GM18951 (cell line): Measurements from ENCODE around the gene FARP2.
"Not testable (repeated sequence)": the region's sequence is repeated elsewhere in the genome, so short reads cannot be mapped to it uniquely, and the experiment has no call there.

ENCODE experiments used
- POLR2A ChIP-seq: IDR thresholded peaks from 4 replicates; pipeline ENCODE4 v1.6.1; 2011; ENCODE audit warnings: mild to moderate bottlenecking; ENCODE audit not compliant: insufficient read length, insufficient read depth; ENCODE audit errors: extremely low read depth
- in situ Hi-C: fragments of 300-500 bp; cut with MboI; formaldehyde crosslinking; loops from one replicate; pipeline ENCODE4 v1.12.0; 2022; ENCODE audit warnings: low sequenced_read_pairs, mixed read lengths, inconsistent platforms; ENCODE audit not compliant: unreplicated experiment

Gene FARP2

GRCh38 chr2:241413929-241414580 is 58.0 kb downstream of the FARP2 start:
- in situ Hi-C loops, result no loop called here
- TF ChIP-seq POLR2A, result no peak

GRCh38 chr2:241415196-241415595 is 59.1 kb downstream of the FARP2 start:
- in situ Hi-C loops, result no loop called here
- no peak for TF ChIP-seq POLR2A

GRCh38 chr2:241417626-241418025 is 61.5 kb downstream of the FARP2 start:
- TF ChIP-seq POLR2A, result no peak
- in situ Hi-C loops, result no loop called here

GRCh38 chr2:241421330-241421729 is 65.2 kb downstream of the FARP2 start:
- in situ Hi-C loops, result no loop called here
- no peak for TF ChIP-seq POLR2A

- in situ Hi-C loops, result not testable (repeated sequence)
Observed at GRCh38 chr2:241421942-241422341, 65.9 kb downstream of the FARP2 start.

GRCh38 chr2:241422350-241422749 is 66.3 kb downstream of the FARP2 start:
- in situ Hi-C loops, result no loop called here
- no peak for TF ChIP-seq POLR2A

DNA sequence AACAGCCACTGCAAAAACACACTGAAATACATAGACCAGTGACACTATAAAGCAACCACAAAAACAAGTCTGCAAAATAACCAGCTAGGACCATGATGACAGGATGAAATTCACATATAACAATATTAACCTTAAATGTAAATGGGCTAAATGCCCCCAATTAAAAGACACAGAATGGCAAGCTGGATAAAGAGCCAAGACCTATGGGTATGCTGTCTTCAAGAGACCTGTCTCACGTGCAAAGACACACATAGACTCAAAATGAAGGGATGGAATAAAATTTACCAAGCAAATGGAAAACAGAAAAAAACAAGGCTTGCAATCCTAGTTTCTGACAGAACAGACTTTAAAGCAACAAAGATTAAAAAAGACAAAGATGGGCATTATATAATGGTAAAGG is 67.4 kb downstream of the FARP2 start:
- in situ Hi-C loops, result not testable (repeated sequence)

- no peak for TF ChIP-seq POLR2A
- in situ Hi-C loops, result no loop called here
Observed at GRCh38 chr2:241425368-241425767, 69.3 kb downstream of the FARP2 start.

DNA sequence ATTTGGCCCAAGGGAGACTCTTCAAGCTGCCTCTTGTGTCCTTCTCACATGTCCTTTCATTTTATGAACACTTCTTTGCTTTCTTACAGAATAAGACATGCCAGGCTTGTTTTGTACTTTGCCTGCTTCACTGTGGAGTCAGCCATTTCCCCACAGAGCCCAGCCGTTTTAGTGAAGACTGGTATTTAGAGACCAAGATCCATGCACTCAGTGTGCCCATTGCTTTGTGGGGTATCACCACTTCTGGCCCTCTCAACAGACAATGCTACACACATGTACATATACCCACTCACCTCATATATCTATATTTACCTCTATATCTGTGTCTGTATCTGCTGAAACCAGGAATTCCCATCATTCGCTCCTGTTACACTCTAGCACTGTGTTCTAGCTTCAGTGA is 74.1 kb downstream of the FARP2 start:
- in situ Hi-C loops, result no loop called here
- no peak for TF ChIP-seq POLR2A

- TF ChIP-seq POLR2A, result no peak
- in situ Hi-C loops, result no loop called here
Observed at GRCh38 chr2:241432824-241433448, 76.9 kb downstream of the FARP2 start.

DNA sequence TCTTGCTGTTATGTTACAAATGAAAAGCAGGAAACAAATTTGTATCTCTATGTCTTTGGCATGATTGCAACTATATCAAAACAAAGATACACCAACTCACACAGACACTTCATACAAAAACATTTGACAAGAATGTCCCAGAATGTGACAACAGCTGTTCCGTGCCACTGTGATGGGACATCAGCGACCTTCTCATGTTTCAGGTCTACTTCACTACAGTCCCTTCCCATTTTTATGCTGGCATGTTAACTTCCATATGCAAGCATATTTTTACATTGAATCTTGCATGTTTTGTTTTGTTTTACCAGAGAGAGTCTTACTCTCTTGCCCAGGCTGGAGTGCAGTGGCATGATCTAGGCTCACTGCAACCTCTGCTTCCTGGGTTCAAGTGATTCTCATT is 81.1 kb downstream of the FARP2 start:
- in situ Hi-C loops, result no loop called here
- TF ChIP-seq POLR2A, result no peak

DNA sequence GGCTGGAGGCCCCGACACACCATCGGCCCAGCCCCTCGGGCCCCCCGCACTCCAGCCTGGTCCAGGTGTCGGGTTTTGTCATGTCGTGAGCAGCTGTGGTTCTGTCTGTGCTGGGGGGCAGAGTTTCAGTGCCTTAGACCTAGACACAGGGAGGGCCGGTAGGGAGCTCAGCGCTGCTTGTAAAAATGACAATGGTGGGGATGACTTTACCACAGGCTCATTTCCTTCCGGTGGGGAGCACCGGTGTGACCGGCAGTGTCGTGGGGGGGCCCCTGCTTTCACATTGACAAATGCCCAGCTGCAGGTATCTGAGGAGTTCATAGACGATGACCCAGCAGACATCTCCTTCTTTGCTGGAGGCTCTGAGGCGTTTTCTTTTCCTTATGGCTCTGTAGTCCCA is 85.4 kb downstream of the FARP2 start:
- no peak for TF ChIP-seq POLR2A
- in situ Hi-C loops, result no loop called here

GRCh38 chr2:241443486-241444223 is 87.6 kb downstream of the FARP2 start:
- TF ChIP-seq POLR2A, result no peak
- in situ Hi-C loops, result no loop called here

DNA sequence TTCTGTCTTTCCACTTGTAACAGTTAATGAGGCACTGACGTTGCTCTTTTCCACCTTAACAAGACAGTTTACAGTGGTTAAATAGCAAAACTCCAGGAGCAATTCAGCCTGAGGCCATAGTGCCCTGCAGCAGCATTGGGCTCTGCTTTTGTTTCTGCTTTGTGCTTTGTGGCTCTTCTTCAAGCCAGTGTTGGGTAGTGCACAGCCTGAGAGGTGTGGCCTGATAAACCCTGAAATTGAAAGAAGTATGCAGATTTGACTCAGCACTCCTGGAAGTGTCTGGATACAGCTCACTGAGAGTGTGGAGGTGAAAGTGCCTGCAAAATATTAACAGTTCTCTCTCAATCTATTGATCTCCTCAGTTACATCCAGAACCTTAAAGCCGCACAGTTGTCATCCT is 89.3 kb downstream of the FARP2 start:
- in situ Hi-C loops, result no loop called here
- no peak for TF ChIP-seq POLR2A

DNA sequence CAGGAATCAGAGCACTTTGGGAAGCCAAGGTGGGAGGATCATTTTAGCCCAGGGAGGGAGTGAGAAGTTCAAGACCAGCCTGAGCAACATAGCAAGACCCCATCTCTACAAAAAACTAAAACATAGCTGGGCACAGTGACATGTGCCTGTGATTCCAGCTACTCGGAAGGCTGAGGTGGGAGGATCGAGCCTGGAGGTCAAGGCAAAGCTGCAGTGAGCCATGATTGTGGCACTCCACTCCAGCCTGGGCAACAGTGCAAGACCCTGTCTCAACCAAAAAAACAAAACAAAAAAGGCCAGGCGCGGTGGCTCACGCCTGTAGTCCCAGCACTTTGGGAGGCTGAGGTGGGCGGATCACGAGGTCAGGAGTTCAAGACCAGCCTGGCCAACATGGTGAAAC is 94.0 kb downstream of the FARP2 start:
- in situ Hi-C loops, result not testable (repeated sequence)
